DMS114 treated with DMSO at 0.1 percent for 48 hours (cell line): ENCODE results near the gene IRX4.

Experiments
- DNase-seq: peaks from one replicate; lab custom pipeline; 2025; ENCODE audit not compliant: unreplicated experiment; lab: John Stamatoyannopoulos, UW

Gene IRX4

GRCh38 chr5:1914471-1914870, 31.7 kb upstream of the IRX4 start:
- DNase-seq: no peak

- DNase-seq: no peak
Observed at GRCh38 chr5:1913578-1913977, 30.9 kb upstream of the IRX4 start.

GRCh38 chr5:1912951-1913565, 30.3 kb upstream of the IRX4 start:
- DNase-seq: no peak

- no peak for DNase-seq
Observed at GRCh38 chr5:1911773-1912235, 29.1 kb upstream of the IRX4 start.

GRCh38 chr5:1910861-1911772, 28.4 kb upstream of the IRX4 start:
- DNase-seq: no peak

GRCh38 chr5:1910081-1910760, 27.5 kb upstream of the IRX4 start:
- no peak for DNase-seq

GRCh38 chr5:1909346-1909985, 26.7 kb upstream of the IRX4 start:
- DNase-seq: no peak

GRCh38 chr5:1908931-1909330, 26.2 kb upstream of the IRX4 start:
- DNase-seq: no peak

- no peak for DNase-seq
Observed at GRCh38 chr5:1907616-1908015, 24.9 kb upstream of the IRX4 start.

- DNase-seq: no peak
Observed at GRCh38 chr5:1905108-1905507, 22.4 kb upstream of the IRX4 start.

- no peak for DNase-seq
Observed at GRCh38 chr5:1901983-1902382, 19.3 kb upstream of the IRX4 start.

- DNase-seq: no peak
Observed at GRCh38 chr5:1901061-1901460, 18.3 kb upstream of the IRX4 start.

- DNase-seq: no peak
Observed at GRCh38 chr5:1899201-1899600, 16.5 kb upstream of the IRX4 start.

- DNase-seq: no peak
Observed at GRCh38 chr5:1897816-1898450, 15.2 kb upstream of the IRX4 start.

- DNase-seq: no peak
Observed at GRCh38 chr5:1897386-1897785, 14.7 kb upstream of the IRX4 start.

GRCh38 chr5:1896602-1897376, 14.1 kb upstream of the IRX4 start:
- DNase-seq: no peak

GRCh38 chr5:1895739-1896420, 13.2 kb upstream of the IRX4 start:
- DNase-seq: no peak

- no peak for DNase-seq
Observed at GRCh38 chr5:1894243-1894642, 11.5 kb upstream of the IRX4 start.

- no peak for DNase-seq
Observed at GRCh38 chr5:1893754-1894153, 11.0 kb upstream of the IRX4 start.
